Liver (tissue), 9 donors: ENCODE results near the gene AQR. TPM values are rescaled to one million over a fixed set of nuclear protein-coding genes. Genes with fewer than 3 reads are reported as not detected.

Experiments used
- DNase-seq: peaks from one replicate; pipeline ENCODE4 v3.0.0-alpha.2; 2017; ENCODE audit warnings: low spot score
- H3K27ac ChIP-seq, 2 donors: one replicate each; pipeline ENCODE4 v1.7.0; 2013; ENCODE audit warnings: inconsistent platforms in 2 of 2, low read length in 2 of 2, control low read depth in 1 of 2, low read depth in 1 of 2, mild to moderate bottlenecking in 1 of 2
- H3K27me3 ChIP-seq, 4 donors: one replicate each; pipeline versions ENCODE4 v1.6.1 to v1.7.0; 2013; ENCODE audit warnings: low read length in 3 of 4, inconsistent platforms in 1 of 4, mild to moderate bottlenecking in 1 of 4, moderate library complexity in 1 of 4; ENCODE audit not compliant: control insufficient read depth in 4 of 4, insufficient read depth in 4 of 4
- H3K36me3 ChIP-seq, 4 donors: one replicate each; pipeline versions ENCODE4 v1.6.1 to v1.7.0; 2013; ENCODE audit warnings: low read length in 3 of 4, mild to moderate bottlenecking in 3 of 4, low read depth in 1 of 4, moderate library complexity in 1 of 4; ENCODE audit not compliant: control insufficient read depth in 4 of 4, insufficient read depth in 3 of 4
- H3K4me1 ChIP-seq, 4 donors: one replicate each; pipeline versions ENCODE4 v1.6.1 to v1.7.0; 2013; ENCODE audit warnings: low read length in 3 of 4, mild to moderate bottlenecking in 3 of 4, moderate library complexity in 1 of 4; ENCODE audit not compliant: control insufficient read depth in 4 of 4, insufficient read depth in 4 of 4
- H3K4me3 ChIP-seq, 3 donors: one replicate each; pipeline versions ENCODE4 v1.6.1 to v1.7.0; 2013; ENCODE audit warnings: low read length in 3 of 3, control low read depth in 1 of 3, low read depth in 1 of 3, mild to moderate bottlenecking in 1 of 3
- H3K9ac ChIP-seq, 2 donors: one replicate each; pipeline ENCODE4 v1.7.0; 2013; ENCODE audit warnings: low read length in 2 of 2, mild to moderate bottlenecking in 2 of 2, moderate library complexity in 2 of 2, control low read depth in 1 of 2, low read depth in 1 of 2
- H3K9me3 ChIP-seq, 4 donors: one replicate each; pipeline versions ENCODE4 v1.6.1 to v1.7.0; 2013; ENCODE audit warnings: low read length in 3 of 4; ENCODE audit not compliant: control insufficient read depth in 4 of 4
- CTCF ChIP-seq: fragments of 150-350 bp; IDR thresholded peaks from 2 replicates; pipeline ENCODE4 v1.5.1; 2017; ENCODE audit warnings: improper control_type of control experiment, low read depth, low read length; ENCODE audit not compliant: missing input control
- EGR1 ChIP-seq, 2 donors: IDR thresholded peaks; 2 replicates each; pipeline ENCODE4 v1.6.1; 2016 to 2018; ENCODE audit warnings: antibody characterized with exemption in 2 of 2, low read depth in 2 of 2
- FOXA1 ChIP-seq: IDR thresholded peaks from 2 replicates; pipeline ENCODE4 v1.6.1; 2016; ENCODE audit warnings: antibody characterized with exemption
- FOXA2 ChIP-seq: IDR thresholded peaks from 2 replicates; pipeline ENCODE4 v1.6.1; 2016; ENCODE audit warnings: antibody characterized with exemption
- GABPA ChIP-seq, 2 donors: IDR thresholded peaks in 1 of 2; conservative IDR thresholded peaks in 1 of 2; 2 replicates each; pipeline ENCODE4 v1.6.1; 2016; ENCODE audit warnings: antibody characterized with exemption in 2 of 2, mild to moderate bottlenecking in 1 of 2, moderate library complexity in 1 of 2
- HNF4A ChIP-seq, 2 donors: conservative IDR thresholded peaks; 2 replicates each; pipeline ENCODE4 v1.6.1; 2016; ENCODE audit warnings: antibody characterized with exemption in 2 of 2, mild to moderate bottlenecking in 2 of 2
- HNF4G ChIP-seq: IDR thresholded peaks from 2 replicates; pipeline ENCODE4 v1.6.1; 2016; ENCODE audit warnings: antibody characterized with exemption
- JUND ChIP-seq, 2 donors: IDR thresholded peaks; 2 replicates each; pipeline ENCODE4 v1.6.1; 2016; ENCODE audit warnings: antibody characterized with exemption in 2 of 2
- NR2F2 ChIP-seq: IDR thresholded peaks from 2 replicates; pipeline ENCODE4 v1.6.1; 2016; ENCODE audit warnings: antibody characterized with exemption
- RAD21 ChIP-seq, 2 donors: IDR thresholded peaks; 2 replicates each; pipeline ENCODE4 v1.6.1; 2016; ENCODE audit warnings: antibody characterized with exemption in 2 of 2, mild to moderate bottlenecking in 2 of 2
- REST ChIP-seq: IDR thresholded peaks from 2 replicates; pipeline ENCODE4 v1.6.1; 2016; ENCODE audit warnings: antibody characterized with exemption, mild to moderate bottlenecking
- RXRA ChIP-seq, 2 donors: IDR thresholded peaks; 2 replicates each; pipeline ENCODE4 v1.6.1; 2017 to 2018; ENCODE audit warnings: antibody characterized with exemption in 2 of 2, mild to moderate bottlenecking in 1 of 2
- SP1 ChIP-seq: IDR thresholded peaks from 2 replicates; pipeline ENCODE4 v1.6.1; 2018; ENCODE audit warnings: antibody characterized with exemption, mild to moderate bottlenecking
- TAF1 ChIP-seq: conservative IDR thresholded peaks from 2 replicates; pipeline ENCODE4 v1.6.1; 2016; ENCODE audit warnings: antibody characterized with exemption, mild to moderate bottlenecking
- YY1 ChIP-seq: IDR thresholded peaks from 2 replicates; pipeline ENCODE4 v1.6.1; 2016; ENCODE audit warnings: antibody characterized with exemption, mild to moderate bottlenecking
- WGBS: extraction: QIAGEN DNeasy Blood & Tissue Kit; methylation state at CpG from one replicate; pipeline ENCODE4 v1.1.7; 2013; 5-methylcytosine and 5-hydroxymethylcytosine counted together
- polyA plus RNA-seq, 2 donors: library from polyadenylated mRNA; stranded (reverse) in 1 of 2; unstranded in 1 of 2; fragments of 200-250 nt in 1 of 2; fragments of >200 nt in 1 of 2; fragmentation: Nextera tagmentation in 1 of 2; extraction: Ambion mirVana in 1 of 2; gene quantifications; one replicate each; pipeline versions ENCODE4 v1.2.1 to v1.2.3, GENCODE V29; 2013 to 2015
- total RNA-seq, 2 donors: library from RNA; depleted of rRNA; stranded (reverse); fragments of >200 nt; gene quantifications; one replicate each; pipeline ENCODE4 v1.2.3, GENCODE V29; 2014
- TF ChIP-seq, protein P1 (sequence below): IDR thresholded peaks from 2 replicates; pipeline ENCODE4 v1.6.1; 2016; ENCODE audit warnings: antibody characterized with exemption
- donor health status: healthy.
- donor health status: healthy.
- donor health status: healthy.
- donor health status: healthy.
- donor health status: healthy.

The AQR gene
- total and polyA plus RNA-seq, 4 donors, result 3.4 to 14.3 (median 8.7) TPM

DNA sequence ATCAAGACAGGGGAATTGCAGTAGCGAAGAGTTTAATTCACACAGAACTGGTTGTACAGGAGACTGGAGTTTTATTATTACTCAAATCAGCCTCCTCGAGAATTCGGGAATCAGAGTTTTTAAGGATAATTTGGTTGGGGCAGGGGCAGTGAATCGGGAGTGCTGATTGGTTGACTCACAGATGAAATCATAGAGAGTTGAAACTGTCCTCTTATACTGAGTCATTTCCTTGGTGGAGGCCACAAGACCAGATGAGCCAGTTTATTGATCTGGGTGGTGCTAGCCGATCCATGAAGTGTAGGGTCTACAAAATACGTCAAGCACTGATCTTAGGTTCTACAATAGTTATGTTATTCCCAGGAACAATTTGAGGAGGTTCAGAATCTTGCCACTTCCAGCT lies 23.9 kb upstream of the AQR start:
- TF ChIP-seq CTCF, result no peak
- no peak for TF ChIP-seq JUND (IDR thresholded peaks at IDR 0.05)
- no peak for TF ChIP-seq NR2F2
- TF ChIP-seq REST, result no peak
- TF ChIP-seq GABPA (IDR thresholded peaks at IDR 0.05 in 1 of 2, conservative IDR thresholded peaks at IDR 0.05 in 1 of 2), result no peak
- no peak for TF ChIP-seq RXRA (IDR thresholded peaks at IDR 0.05)
- no peak for TF ChIP-seq HNF4G
- no peak for TF ChIP-seq YY1
- TF ChIP-seq HNF4A (conservative IDR thresholded peaks at IDR 0.05), result no peak
- TF ChIP-seq EGR1 (IDR thresholded peaks at IDR 0.05; ENCODE audit: low read depth in 2 of 2), result no peak
- H3K4me3 ChIP-seq, result no peak overlapping the region
- H3K27ac ChIP-seq, result no peak overlapping the region
- H3K9ac ChIP-seq, result no peak overlapping the region
- H3K9me3 ChIP-seq, result no peaks in the 10 kb centered on the region
- H3K4me1 ChIP-seq, result peaks cover 0 to 3% (median 1%) of the 10 kb centered on the region in 4 donors
- H3K27me3 ChIP-seq, result no peaks in the 10 kb centered on the region
- 88% methylated on average over 6 of the region's 6 CpGs for WGBS
- no peaks in the 10 kb centered on the region for H3K36me3 ChIP-seq
- no peak for DNase-seq

DNA sequence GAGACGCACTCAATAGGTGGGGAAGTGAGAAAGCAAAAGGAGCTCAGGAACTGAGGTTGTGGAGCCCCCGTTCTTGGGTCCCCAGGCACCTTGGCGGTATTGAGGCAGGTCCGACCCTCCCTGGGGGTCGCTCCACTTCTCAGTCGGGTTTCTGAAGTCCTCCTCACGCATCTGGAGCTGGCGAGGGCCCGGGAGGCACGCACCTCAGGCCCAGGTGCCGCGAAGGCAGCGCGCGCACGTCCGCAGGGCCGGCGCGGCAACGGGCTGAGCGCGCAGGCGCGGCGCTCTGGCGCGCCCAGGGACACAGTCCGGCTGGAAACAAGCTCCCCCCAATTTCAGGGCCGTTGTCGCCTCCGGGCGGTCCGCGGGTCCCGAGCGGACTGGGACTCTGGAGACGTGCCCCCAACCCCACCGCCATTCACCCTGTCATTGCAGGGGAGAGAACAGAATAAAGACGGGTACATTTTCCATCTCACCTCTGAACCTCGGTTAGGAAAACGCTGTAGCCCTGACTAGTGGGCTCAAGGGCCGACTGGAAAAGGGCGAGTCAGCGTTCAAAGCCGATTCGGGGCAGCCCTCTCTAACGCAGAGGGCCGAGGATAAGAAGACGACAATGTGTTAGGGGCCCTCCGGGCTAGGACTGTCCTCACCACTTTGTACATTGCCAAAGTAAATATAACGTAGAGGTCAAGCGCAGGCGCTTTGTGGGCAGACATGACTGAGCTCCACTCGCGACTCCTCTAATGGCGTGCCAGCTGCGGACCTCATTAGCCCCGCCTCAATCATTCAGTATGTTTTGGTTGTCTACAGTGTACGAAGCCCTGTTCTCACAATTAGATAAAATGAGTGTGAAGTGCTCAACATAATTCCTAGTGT lies 18.7 kb upstream of the AQR start, which contains the start of gene ZNF770:
Gene ZNF770, minus strand, starts transcription at position 261 of the 876 bp plus-strand sequence. CDS start 4,853 bp downstream, outside the sequence.
- no peaks in the 10 kb centered on the region for H3K27me3 ChIP-seq
- peaks cover 9 to 38% (median 32%) of the 10 kb centered on the region in 4 donors for H3K4me1 ChIP-seq
- under 1% methylated on average over 60 of the region's 60 CpGs for WGBS
- DNase-seq, result peak; percentile 91
- peak within 1 kb of the TSS; percentile 92 to 99 for H3K9ac ChIP-seq
- TF ChIP-seq FOXA1, result peak; percentile 23
- TF ChIP-seq TAF1, result peak; percentile 87
- peak; percentile 96 for TF ChIP-seq YY1
- TF ChIP-seq RAD21 (IDR thresholded peaks at IDR 0.05), result no peak
- no peak for TF ChIP-seq NR2F2
- TF ChIP-seq RXRA (IDR thresholded peaks at IDR 0.05), result peak; percentile 58
- TF ChIP-seq FOXA2, result peak; percentile 48
- TF ChIP-seq GABPA (IDR thresholded peaks at IDR 0.05 in 1 of 2, conservative IDR thresholded peaks at IDR 0.05 in 1 of 2), result peak; percentile 62 to 86
- TF ChIP-seq, protein P1, sequence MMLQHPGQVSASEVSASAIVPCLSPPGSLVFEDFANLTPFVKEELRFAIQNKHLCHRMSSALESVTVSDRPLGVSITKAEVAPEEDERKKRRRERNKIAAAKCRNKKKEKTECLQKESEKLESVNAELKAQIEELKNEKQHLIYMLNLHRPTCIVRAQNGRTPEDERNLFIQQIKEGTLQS, result no peak
- TF ChIP-seq SP1, result peak; percentile 54
- peak in 1 of 2 donors; percentile 26 for TF ChIP-seq JUND (IDR thresholded peaks at IDR 0.05)
- no peak for TF ChIP-seq HNF4A (conservative IDR thresholded peaks at IDR 0.05)
- TF ChIP-seq REST, result peak; percentile 32
- H3K36me3 ChIP-seq, result peaks cover 0 to 2% (median 0%) of the 10 kb centered on the region in 4 donors
- H3K9me3 ChIP-seq, result no peaks in the 10 kb centered on the region
- H3K4me3 ChIP-seq, result peak within 1 kb of the TSS; percentile 66 to 98 (median 86)
- peak within 1 kb of the TSS; percentile 95 to 98 for H3K27ac ChIP-seq
